GM18508 (cell line): ENCODE results near the gene RFNG.

Experiments
- ATAC-seq: cut with Tn5 transposase; IDR thresholded peaks from one replicate; pipeline ENCODE4 v1.9.1; 2021; ENCODE audit warnings: moderate number of reproducible peaks; ENCODE audit not compliant: insufficient read depth, unreplicated experiment

RFNG gene

GRCh38 chr17:82079001-82079677, 27.5 kb upstream of the RFNG start:
- no peak for ATAC-seq

GRCh38 chr17:82078433-82078832, 26.8 kb upstream of the RFNG start:
- ATAC-seq: no peak

GRCh38 chr17:82077617-82078358, 26.2 kb upstream of the RFNG start:
- no peak for ATAC-seq

DNA sequence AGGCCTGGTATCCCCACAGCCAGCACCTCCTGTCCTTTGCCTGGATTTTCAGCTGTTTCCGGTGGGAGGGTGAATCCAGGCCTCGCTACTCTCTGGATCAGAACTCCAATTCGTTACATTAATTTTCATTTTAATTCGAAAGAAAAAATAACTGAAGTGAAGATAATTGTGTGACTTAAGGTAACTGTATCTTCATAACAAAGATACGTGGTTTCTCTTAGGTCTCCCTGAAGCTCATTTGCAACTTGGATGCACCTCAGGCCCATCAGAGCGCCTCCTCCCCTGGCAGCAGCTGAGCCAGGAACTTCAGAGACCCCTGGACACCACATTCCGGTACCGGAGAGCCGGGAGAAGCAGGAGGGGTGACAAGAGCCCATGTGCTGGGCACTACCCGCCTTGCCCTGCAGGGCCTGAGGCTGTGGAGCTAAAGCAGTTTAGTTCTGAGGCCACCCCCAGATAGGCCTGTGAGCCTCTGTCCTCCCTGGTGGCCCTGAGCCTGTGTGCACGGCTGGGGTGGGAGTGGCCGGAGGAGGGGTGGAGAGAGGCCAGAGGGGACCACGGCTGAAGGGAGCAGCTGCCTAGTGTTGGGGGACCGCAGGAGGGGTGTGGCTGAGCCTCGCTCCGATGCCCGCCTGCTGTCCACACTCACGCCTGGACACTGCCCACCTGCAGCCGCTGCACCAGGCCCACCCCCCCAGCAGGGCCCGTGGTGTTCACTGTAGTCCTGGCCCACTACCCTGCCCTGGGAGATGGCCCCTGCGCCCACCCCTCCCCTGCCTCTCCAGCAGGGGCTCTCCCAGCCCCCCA, 25.4 kb upstream of the RFNG start:
- no peak for ATAC-seq

- ATAC-seq: no peak
These were observed 24.6 kb upstream of the RFNG start for GRCh38 chr17:82076018-82076784.

- no peak for ATAC-seq
These were observed 21.8 kb upstream of the RFNG start for GRCh38 chr17:82073446-82073845.

DNA sequence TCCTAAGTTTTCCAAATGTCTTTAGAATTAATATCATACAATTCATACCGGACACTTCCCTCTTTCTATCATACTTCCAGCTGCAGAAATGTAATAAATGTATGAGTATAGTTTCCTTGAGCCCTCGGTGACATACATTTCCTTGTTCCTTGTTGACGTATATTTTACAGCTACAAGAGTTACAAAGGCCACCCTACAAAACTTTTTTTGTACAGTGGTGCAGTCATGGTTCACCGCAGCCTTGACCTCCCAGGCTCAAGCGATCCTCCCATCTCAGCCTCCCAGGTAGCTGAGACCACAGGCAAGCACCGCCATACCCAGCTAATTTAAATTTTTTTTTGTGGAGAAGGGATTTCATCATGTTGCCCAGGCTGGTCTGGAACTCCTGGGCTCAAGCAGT, 21.2 kb upstream of the RFNG start:
- no peak for ATAC-seq

DNA sequence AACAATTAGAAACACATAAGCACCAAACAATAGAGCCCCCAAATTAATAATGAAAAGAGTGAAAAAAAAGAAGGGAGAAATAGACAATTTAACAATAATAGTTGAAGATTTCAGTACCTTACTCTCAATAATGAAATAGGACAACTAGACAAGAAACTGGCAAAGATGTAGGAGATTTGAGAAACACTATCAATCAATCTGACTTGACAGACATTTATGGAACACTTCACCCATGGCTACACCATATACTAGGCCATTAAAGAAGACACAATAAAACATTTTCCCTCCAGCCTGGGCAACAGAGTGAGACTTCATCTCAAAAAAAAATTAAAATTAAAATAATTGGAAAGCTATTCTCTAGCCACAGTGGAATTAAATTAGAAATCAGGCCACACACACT, 19.0 kb upstream of the RFNG start:
- ATAC-seq: no peak

DNA sequence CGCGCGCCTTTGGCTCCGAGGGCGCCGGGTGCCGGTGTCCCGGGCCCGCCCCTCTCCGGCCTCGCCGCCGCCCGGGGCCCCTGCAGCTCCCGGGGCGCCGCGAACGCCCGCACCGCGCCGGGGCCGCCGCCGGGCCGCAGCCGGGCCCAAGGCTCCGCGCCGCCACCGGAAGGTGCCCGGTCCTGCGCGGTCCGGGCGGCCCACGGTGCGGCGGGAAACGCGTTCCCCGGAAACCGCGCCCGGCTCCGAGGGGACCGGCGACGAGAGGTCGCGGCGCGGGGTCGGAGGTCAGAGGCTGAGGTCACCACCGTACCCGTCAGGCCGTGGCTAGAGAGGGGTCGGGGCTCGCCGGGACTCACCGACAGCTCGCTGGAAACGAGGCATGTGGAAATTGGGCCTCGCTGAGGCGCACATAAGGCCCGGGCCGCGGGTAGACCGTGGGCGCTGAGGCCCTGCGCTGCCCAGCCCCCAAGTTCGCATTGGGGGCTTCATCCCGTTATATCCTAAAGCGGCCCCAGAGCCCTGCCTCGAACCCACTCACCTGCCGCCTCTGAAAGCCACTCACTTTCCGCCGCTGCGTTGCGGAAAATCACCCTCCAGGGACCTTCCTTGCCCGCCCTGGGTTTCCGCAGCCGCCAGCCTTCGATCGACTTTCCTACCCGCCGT, 14.2 kb upstream of the RFNG start, which contains the start of gene DUS1L:
TSS of gene DUS1L (minus strand) at position 167 of the 666 bp plus-strand sequence. CDS start 745 bp downstream, outside the sequence.
- ATAC-seq: no peak

- no peak for ATAC-seq
These were observed 13.6 kb upstream of the RFNG start for GRCh38 chr17:82065193-82065637.

DNA sequence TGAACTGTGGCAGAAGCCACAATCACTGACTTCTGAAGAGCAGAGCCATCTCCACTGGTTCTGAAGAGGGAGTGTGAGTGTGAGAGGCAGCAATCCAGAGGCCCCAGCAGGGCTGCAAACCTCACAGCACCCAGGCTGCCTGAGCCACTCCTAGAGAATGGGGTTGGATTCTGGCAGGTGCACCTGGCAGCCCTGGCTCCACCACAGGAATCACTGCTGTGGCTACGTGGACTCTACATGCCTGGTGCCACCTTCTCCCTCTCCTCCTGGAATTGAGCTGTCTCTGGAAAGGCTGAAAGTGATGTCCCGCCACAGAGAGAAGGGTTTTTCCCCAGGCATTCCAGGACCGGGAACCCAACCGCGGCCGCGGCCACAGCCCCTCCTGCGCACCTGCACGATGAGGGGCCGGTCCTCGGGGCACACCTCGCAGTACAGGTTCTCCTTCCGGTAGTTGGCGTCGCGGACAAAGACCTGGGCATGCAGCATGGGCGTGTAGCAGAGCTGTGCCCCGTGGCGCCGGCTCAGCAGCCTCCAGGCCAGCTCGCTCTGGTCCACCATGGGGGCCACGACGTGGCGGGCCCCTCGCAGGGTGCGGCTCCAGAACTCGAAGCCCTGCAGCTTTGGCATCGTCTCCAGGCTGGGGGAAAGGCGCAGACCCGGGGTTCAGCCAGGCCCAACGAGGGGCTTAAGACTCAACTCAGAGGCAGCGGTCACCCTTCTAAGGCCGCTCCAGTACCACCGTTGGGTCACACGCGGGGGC, 13.0 kb upstream of the RFNG start:
- no peak for ATAC-seq

DNA sequence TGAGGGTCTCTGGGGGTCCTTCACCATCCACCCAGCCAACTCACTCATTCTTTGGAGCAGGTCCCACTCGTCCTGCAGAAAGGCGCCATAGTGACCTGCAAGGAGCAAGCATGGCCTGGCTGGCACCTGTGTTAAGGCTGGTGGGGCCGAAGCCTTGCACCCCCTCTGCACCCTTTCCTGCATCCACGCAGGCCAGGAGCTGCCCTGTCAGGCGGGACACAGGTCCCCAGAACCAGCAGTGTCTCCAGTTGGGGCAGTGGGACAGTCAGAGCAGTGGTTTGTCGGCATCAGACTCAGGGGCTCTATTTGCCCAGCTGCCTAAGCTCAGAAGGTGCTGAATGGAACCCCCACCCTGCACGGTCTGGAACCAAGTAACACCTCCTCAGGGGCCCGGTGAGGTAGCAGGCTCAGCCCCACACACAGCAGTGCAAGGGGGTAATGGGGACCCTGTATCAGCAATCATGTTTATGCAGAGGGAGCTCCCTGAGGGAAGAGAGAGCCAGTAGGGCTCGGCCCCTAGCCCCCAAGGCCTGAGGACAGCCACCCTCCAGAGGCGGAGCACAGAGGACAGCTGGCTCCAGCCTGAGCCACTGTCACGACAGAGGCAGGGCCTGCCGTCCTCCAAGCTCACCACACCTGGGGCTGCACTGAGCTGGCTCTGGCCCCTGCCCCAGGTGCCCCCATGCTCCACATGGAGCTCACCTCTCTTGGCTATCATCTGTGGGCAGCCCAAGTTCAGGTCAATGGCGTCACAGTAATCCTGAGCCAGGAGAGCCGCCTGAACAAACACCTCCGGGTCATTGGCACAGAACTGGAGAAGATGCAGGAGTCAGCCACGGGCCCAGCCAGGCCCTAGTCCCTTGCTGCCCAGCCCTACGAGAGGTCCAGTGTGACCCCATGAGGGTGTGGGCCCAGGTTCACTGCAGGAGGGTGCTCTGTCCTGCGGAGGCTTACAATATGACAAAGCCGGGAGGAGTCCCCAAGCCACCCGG, 12.1 kb upstream of the RFNG start:
- no peak for ATAC-seq

GRCh38 chr17:82062984-82063368, 11.4 kb upstream of the RFNG start:
- no peak for ATAC-seq

GRCh38 chr17:82062076-82062983, 10.7 kb upstream of the RFNG start:
- no peak for ATAC-seq

- no peak for ATAC-seq
These were observed 9.7 kb upstream of the RFNG start for GRCh38 chr17:82061047-82061925.

DNA sequence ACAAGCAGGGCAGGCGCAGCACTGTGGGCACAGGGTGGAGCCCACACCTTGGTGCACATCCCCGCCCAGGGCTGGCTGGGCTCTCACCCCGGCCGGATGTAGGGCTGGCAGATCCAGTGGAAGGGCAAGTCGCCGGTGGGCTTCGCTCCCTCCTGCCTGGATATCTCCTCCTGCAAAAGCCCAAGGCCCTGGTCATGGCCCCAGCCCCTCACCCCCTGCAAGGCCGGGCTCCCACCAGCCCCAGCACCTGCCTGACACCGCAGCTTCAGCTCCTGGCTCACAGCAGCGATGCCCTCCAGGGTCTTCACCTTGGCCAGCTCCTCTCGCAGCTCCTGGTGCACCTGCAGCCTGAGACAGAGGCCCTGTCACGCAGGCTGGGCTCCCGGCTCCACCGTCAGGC, 9.0 kb upstream of the RFNG start:
- ATAC-seq: no peak
